ENCODE results near the gene CCSER1.

- TF ChIP-seq CTCF (conservative IDR thresholded peaks at IDR 0.05; ENCODE audit: low read depth in 2 of 2), result no peak
- TF ChIP-seq REST (IDR thresholded peaks at IDR 0.05; ENCODE audit: unreplicated experiment), result no peak
- TF ChIP-seq EZH2 (IDR thresholded peaks at IDR 0.05; ENCODE audit: low read depth, unreplicated experiment), result no peak
- TF ChIP-seq POLR2AphosphoS5 (IDR thresholded peaks at IDR 0.05; ENCODE audit: low read depth), result no peak
- no peak for TF ChIP-seq EZH2phosphoT487 (IDR thresholded peaks at IDR 0.05; ENCODE audit: unreplicated experiment)
- TF ChIP-seq ZNF331 (CRISPR knock-in tag; IDR thresholded peaks at IDR 0.05; ENCODE audit: low read depth), result no peak
- TF ChIP-seq ZNF114 (CRISPR knock-in tag; IDR thresholded peaks at IDR 0.05), result no peak
- TF ChIP-seq CREB1 (CRISPR knock-in tag; IDR thresholded peaks at IDR 0.05; ENCODE audit: low read depth), result no peak
- TF ChIP-seq JUNB (IDR thresholded peaks at IDR 0.05; ENCODE audit: unreplicated experiment), result no peak
- TF ChIP-seq ZNF462 (CRISPR knock-in tag; IDR thresholded peaks at IDR 0.05), result no peak
These were observed 718.6 kb downstream of the CCSER1 start for GRCh38 chr4:90845777-90846176.
